ENCODE data around the gene B3GNT2.

- TF ChIP-seq CTCF (IDR thresholded peaks at IDR 0.05; ENCODE audit: low read length) (no peak), EZH2phosphoT487 (IDR thresholded peaks at IDR 0.05; ENCODE audit: low read length) (no peak)
Observed at GRCh38 chr2:62186156-62186905, 9.6 kb upstream of the B3GNT2 start.

All from MM.1S (cell line).